MCF 10A (cell line): ENCODE results near the gene CLDN10. TPM values are rescaled to one million over a fixed set of nuclear protein-coding genes. Genes with fewer than 3 reads are reported as not detected.

ENCODE experiments used
- BruUV-seq: library from RNA; stranded (reverse); fragments of 400-500 nt; replicated peaks from 2 replicates; lab custom pipeline; 2021; lab: Mats Ljungman, UMichigan
- CTCF ChIA-PET: fragments of 300-600 bp; sonication (Branson Sonifier 250); formaldehyde crosslinking; extraction: SDS; loops from one replicate; lab custom pipeline; 2021; ENCODE audit warnings: antibody characterized with exemption, inconsistent platforms; lab: Yijun Ruan, JAX
- POLR2A ChIA-PET: fragments of 300-600, 350-650 bp; sonication (Branson Sonifier 250); formaldehyde crosslinking; extraction: SDS; loops from one replicate; lab custom pipeline; 2020; ENCODE audit warnings: antibody characterized with exemption, inconsistent platforms; lab: Yijun Ruan, JAX
- DNase-seq: peaks from one replicate; pipeline ENCODE4 v3.0.0-alpha.2; 2018; ENCODE audit not compliant: unreplicated experiment
- H3K27ac Mint-ChIP-seq: one replicate; pipeline ENCODE4 v1.8.0; 2022; ENCODE audit warnings: mild to moderate bottlenecking, low read depth, mixed read lengths; ENCODE audit not compliant: unreplicated experiment
- H3K27me3 Mint-ChIP-seq: one replicate; pipeline ENCODE4 v1.8.0; 2022; ENCODE audit warnings: mixed read lengths; ENCODE audit not compliant: insufficient read depth, unreplicated experiment
- H3K36me3 Mint-ChIP-seq: one replicate; pipeline ENCODE4 v1.8.0; 2022; ENCODE audit warnings: mild to moderate bottlenecking, moderate library complexity, mixed read lengths; ENCODE audit not compliant: insufficient read depth, unreplicated experiment
- H3K4me1 Mint-ChIP-seq: one replicate; pipeline ENCODE4 v1.8.0; 2022; ENCODE audit warnings: mixed read lengths; ENCODE audit not compliant: insufficient read depth, unreplicated experiment
- H3K4me3 Mint-ChIP-seq: one replicate; pipeline ENCODE4 v1.8.0; 2022; ENCODE audit warnings: mild to moderate bottlenecking, moderate library complexity, mixed read lengths; ENCODE audit not compliant: unreplicated experiment
- H3K9me3 Mint-ChIP-seq: one replicate; pipeline ENCODE4 v1.8.0; 2022; ENCODE audit warnings: mixed read lengths; ENCODE audit not compliant: unreplicated experiment
- CTCF ChIP-seq: fragments of 200-600 bp; IDR thresholded peaks from one replicate; pipeline ENCODE4 v1.8.0; 2022; ENCODE audit warnings: antibody characterized with exemption, mild to moderate bottlenecking; ENCODE audit not compliant: unreplicated experiment
- intact Hi-C: fragments of 100-400 bp; cut with micrococcal nuclease; formaldehyde crosslinking; loops from 2 replicates; pipeline ENCODE4 v1.14.1; 2022
- total RNA-seq: library from RNA; stranded (reverse); gene quantifications from 2 replicates; pipeline ENCODE4 v1.2.3, GENCODE V29; 2022

Gene CLDN10
- total RNA-seq, 1 experiment from 2014 or later, result not detected

- ChIA-PET POLR2A (no interaction called here), CTCF (interaction anchor here (0.7 to 3.4 kb wide), 8 partner anchors 8 to 307 kb away, joined by 3 to 29 read pairs (median 4); no protein-coding TSS in a partner anchor)
- Mint-ChIP-seq H3K36me3 (peaks cover 2% of the 10 kb centered on the region), H3K27me3 (no peaks in the 10 kb centered on the region), H3K4me1 (peaks cover 30% of the 10 kb centered on the region), H3K9me3 (peaks cover 8% of the 10 kb centered on the region), H3K27ac (no peak overlapping the region), H3K4me3 (no peak overlapping the region)
- intact Hi-C loops, result no loop called here
- no peak for DNase-seq
- no TSS peak for BruUV-seq
- no peak for TF ChIP-seq CTCF
These were observed 24.6 kb upstream of the CLDN10 start for GRCh38 chr13:95527955-95528354.

DNA sequence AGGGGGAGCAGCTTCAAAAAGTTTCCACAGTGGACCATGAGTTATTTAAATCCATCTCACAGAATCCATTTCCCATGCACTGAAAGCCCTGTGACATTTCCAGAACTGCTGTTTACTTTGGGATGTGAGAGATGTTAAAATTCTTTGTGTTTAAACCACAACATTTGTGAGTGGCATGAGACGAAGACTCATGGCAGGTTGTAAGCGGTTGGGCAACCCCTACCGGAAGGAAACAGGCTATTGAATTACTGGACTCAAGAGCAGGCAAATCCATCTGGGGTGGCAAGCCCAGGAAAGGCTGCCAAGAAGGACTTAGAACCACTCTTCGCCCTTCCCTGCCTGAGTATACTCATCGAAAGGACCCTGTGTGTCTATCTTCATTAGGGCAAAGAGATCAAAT is 22.3 kb upstream of the CLDN10 start:
- DNase-seq, result peak; percentile 99
- POLR2A ChIA-PET, result interaction anchor here (0.6 to 1.4 kb wide), 7 partner anchors 17 to 317 kb away, joined by 3 to 5 read pairs (median 3); partner anchors contain the start of gene DNAJC3
- Mint-ChIP-seq H3K36me3 (no peaks in the 10 kb centered on the region), H3K4me1 (peaks cover 31% of the 10 kb centered on the region), H3K9me3 (peaks cover 8% of the 10 kb centered on the region), H3K4me3 (no peak overlapping the region), H3K27me3 (no peaks in the 10 kb centered on the region), H3K27ac (peak overlapping the region; percentile 62)
- no TSS peak for BruUV-seq
- CTCF ChIA-PET, result interaction anchor here (0.6 to 1.6 kb wide), 5 partner anchors 27 to 304 kb away, joined by 3 to 5 read pairs (median 5); no protein-coding TSS in a partner anchor
- peak; percentile 12 for TF ChIP-seq CTCF
- intact Hi-C loops, result no loop called here

- no peak for TF ChIP-seq CTCF
- Mint-ChIP-seq H3K4me3 (no peak overlapping the region), H3K27ac (no peak overlapping the region), H3K9me3 (peaks cover under 1% of the 10 kb centered on the region), H3K36me3 (no peaks in the 10 kb centered on the region), H3K4me1 (peaks cover 39% of the 10 kb centered on the region), H3K27me3 (no peaks in the 10 kb centered on the region)
- ChIA-PET POLR2A (interaction anchor here (0.7 kb wide), 1 partner anchor 16 kb away, joined by 3 read pairs; no protein-coding TSS in a partner anchor), CTCF (interaction anchor here (0.6 to 2.2 kb wide), 16 partner anchors 9 to 594 kb away, joined by 3 to 9 read pairs (median 4); no protein-coding TSS in a partner anchor)
- peak; percentile 27 for DNase-seq
- intact Hi-C loops, result no loop called here
- BruUV-seq, result no TSS peak
These were observed 18.9 kb upstream of the CLDN10 start for GRCh38 chr13:95533545-95534160.

DNA sequence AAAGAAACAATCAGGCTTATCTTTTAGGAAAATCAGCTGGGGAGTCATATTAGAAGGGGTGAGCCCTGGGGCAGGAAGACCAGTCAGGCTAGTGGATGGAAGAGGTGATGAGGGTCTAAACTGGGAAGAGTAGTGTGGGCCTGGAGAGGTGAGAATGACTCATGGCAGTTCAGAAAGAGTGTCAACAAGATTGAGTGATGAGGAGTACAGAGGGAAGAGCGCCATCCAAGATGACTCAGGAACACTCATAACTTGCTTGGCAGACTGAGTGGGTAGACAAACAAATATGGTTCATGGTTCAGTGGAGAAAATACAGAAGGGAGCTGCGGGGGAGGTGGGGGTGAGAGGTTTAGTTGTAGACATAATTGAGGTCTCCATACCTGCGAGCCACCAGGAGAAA is 17.3 kb upstream of the CLDN10 start:
- POLR2A ChIA-PET, result interaction anchor here (0.6 to 2.5 kb wide), 9 partner anchors 8 to 141 kb away, joined by 3 to 10 read pairs (median 4); partner anchors contain the start of gene DNAJC3
- TF ChIP-seq CTCF, result no peak
- intact Hi-C loops, result loop anchor here (1.0 to 5.0 kb wide), 2 partner anchors 41 to 348 kb away; no protein-coding TSS in a partner anchor
- no TSS peak for BruUV-seq
- Mint-ChIP-seq H3K4me3 (no peak overlapping the region), H3K9me3 (no peaks in the 10 kb centered on the region), H3K27ac (peak overlapping the region; percentile 29), H3K4me1 (peaks cover 33% of the 10 kb centered on the region), H3K27me3 (no peaks in the 10 kb centered on the region), H3K36me3 (no peaks in the 10 kb centered on the region)
- CTCF ChIA-PET, result interaction anchor here (0.7 to 4.3 kb wide), 12 partner anchors 9 to 251 kb away, joined by 3 to 52 read pairs (median 16); no protein-coding TSS in a partner anchor
- peak; percentile 100 for DNase-seq
